Tibial artery (tissue), 4 donors: Measurements from ENCODE around the gene DHX35.

ENCODE experiments used
- DNase-seq, 2 donors: peaks; one replicate each; pipeline ENCODE4 v3.0.0-alpha.2; 2019
- H3K27ac ChIP-seq, 2 donors: fragments of 200-600 bp; sonication (generic) in 1 of 2; 1 replicate in 1 of 2; 2 replicates in 1 of 2; pipeline ENCODE4 v1.5.1; 2018 to 2019; ENCODE audit warnings: mild to moderate bottlenecking in 1 of 2
- H3K27me3 ChIP-seq, 2 donors: fragments of 200-600 bp; sonication (generic) in 1 of 2; one replicate each; pipeline versions ENCODE4 v1.5.1 to v1.6.0; 2016 to 2019
- H3K36me3 ChIP-seq, 3 donors: fragments of 200-600 bp; sonication (generic) in 2 of 3; one replicate each; pipeline ENCODE4 v1.5.1; 2016 to 2019; ENCODE audit warnings: mild to moderate bottlenecking in 2 of 3
- H3K4me1 ChIP-seq, 4 donors: fragments of 200-600 bp; sonication (generic) in 2 of 4; 1 replicate in 3 of 4; 2 replicates in 1 of 4; pipeline ENCODE4 v1.5.1; 2016 to 2019
- H3K4me3 ChIP-seq, 2 donors: fragments of 200-600 bp; sonication (generic) in 1 of 2; 1 replicate in 1 of 2; 2 replicates in 1 of 2; pipeline ENCODE4 v1.5.1; 2018 to 2019; ENCODE audit warnings: mild to moderate bottlenecking in 2 of 2
- H3K9me3 ChIP-seq, 3 donors: fragments of 200-600 bp; sonication (generic) in 1 of 3; one replicate each; pipeline ENCODE4 v1.5.1; 2016 to 2019
- intact Hi-C: fragments of 100-400 bp; cut with DNase I; formaldehyde crosslinking; loops from one replicate; pipeline ENCODE4 v1.15.0; 2023; ENCODE audit warnings: low total_unique reads
- TF ChIP-seq, protein P1 (sequence below), 2 experiments: fragments of 200-600 bp in 1 of 2; fragments of 450-650 bp in 1 of 2; IDR thresholded peaks; one replicate each; pipeline ENCODE4 v1.5.1; 2017 to 2019; ENCODE audit warnings: antibody characterized with exemption in 2 of 2, mild to moderate bottlenecking in 1 of 2, moderate library complexity in 1 of 2

The DHX35 gene

DNA sequence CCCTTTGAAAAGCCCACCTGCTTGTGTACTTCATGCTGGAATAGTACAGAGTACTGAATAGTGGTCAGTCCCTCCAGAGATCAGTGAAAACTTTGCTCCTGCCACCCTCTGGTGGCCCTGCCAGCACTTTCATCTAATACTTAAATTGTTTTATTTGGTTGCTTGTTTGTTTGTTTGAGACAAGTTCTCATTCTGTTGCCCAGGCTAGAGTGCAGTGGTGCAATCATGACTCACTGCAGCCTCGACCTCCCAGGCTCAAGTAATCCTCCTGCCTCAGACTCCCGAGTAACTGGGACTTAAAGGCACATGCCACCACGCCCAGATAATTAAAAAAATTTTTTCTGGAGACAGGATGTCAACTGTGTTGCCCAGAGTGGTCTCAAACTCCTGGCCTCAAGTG lies 26.9 kb upstream of the DHX35 start:
- Histone ChIP-seq H3K27ac (no peak overlapping the region), H3K4me1 (no peaks in the 10 kb centered on the region), H3K9me3 (no peaks in the 10 kb centered on the region), H3K36me3 (no peaks in the 10 kb centered on the region), H3K27me3 (no peaks in the 10 kb centered on the region), H3K4me3 (no peak overlapping the region)
- intact Hi-C loops, result no loop called here
- TF ChIP-seq, protein P1, sequence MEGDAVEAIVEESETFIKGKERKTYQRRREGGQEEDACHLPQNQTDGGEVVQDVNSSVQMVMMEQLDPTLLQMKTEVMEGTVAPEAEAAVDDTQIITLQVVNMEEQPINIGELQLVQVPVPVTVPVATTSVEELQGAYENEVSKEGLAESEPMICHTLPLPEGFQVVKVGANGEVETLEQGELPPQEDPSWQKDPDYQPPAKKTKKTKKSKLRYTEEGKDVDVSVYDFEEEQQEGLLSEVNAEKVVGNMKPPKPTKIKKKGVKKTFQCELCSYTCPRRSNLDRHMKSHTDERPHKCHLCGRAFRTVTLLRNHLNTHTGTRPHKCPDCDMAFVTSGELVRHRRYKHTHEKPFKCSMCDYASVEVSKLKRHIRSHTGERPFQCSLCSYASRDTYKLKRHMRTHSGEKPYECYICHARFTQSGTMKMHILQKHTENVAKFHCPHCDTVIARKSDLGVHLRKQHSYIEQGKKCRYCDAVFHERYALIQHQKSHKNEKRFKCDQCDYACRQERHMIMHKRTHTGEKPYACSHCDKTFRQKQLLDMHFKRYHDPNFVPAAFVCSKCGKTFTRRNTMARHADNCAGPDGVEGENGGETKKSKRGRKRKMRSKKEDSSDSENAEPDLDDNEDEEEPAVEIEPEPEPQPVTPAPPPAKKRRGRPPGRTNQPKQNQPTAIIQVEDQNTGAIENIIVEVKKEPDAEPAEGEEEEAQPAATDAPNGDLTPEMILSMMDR (IDR thresholded peaks at IDR 0.05), result no peak
- DNase-seq, result no peak

DNA sequence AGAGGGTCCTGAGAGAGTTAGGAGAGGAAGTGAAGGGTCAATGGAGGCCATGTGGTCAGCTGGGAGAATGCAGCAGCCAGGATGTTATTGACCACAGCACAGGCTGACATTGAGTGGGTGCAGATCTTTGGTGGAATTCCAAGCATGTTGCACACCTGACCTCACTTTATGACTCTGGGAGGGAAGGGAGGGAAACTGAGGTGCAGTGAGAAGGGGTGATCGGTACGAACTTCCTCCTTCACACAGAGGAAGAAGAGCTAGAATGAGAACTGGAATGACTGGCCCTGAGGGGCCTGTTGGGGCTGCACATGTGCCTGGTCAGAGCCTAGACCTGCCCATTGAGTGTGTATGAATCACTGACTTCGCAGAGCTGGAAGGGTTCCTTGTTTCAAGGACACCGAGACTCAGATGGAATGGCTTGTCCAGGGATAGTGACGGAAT lies 26.2 kb upstream of the DHX35 start:
- intact Hi-C loops, result no loop called here
- TF ChIP-seq, protein P1 (IDR thresholded peaks at IDR 0.05), result no peak
- no peaks in the 10 kb centered on the region for H3K27me3 ChIP-seq
- no peaks in the 10 kb centered on the region for H3K36me3 ChIP-seq
- no peak overlapping the region for H3K27ac ChIP-seq
- no peak for DNase-seq
- H3K4me1 ChIP-seq, result no peaks in the 10 kb centered on the region
- H3K9me3 ChIP-seq, result no peaks in the 10 kb centered on the region
- H3K4me3 ChIP-seq, result no peak overlapping the region

DNA sequence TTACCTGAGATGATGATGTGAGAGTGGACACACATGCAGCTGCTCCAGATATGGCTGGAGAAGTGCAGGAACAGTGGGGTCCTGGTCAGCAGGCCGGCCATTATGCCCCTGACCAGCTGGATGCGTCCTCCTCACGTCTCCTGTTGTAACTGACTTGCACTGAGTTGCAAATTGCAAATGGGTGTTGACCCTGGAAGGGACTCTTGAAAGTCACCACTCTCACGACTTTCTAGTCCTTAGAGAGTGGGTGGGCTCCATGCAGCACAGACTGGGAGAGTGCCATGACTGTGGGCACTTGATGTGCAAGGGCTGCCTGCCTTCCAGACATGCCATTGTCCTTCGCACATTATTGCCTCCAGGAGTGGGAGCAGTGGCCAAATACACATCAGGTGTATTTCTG lies 25.1 kb upstream of the DHX35 start:
- no peak for DNase-seq
- Histone ChIP-seq H3K27ac (no peak overlapping the region), H3K36me3 (no peaks in the 10 kb centered on the region), H3K9me3 (no peaks in the 10 kb centered on the region), H3K27me3 (no peaks in the 10 kb centered on the region), H3K4me3 (no peak overlapping the region), H3K4me1 (no peaks in the 10 kb centered on the region)
- TF ChIP-seq, protein P1 (IDR thresholded peaks at IDR 0.05), result no peak
- intact Hi-C loops, result no loop called here

DNA sequence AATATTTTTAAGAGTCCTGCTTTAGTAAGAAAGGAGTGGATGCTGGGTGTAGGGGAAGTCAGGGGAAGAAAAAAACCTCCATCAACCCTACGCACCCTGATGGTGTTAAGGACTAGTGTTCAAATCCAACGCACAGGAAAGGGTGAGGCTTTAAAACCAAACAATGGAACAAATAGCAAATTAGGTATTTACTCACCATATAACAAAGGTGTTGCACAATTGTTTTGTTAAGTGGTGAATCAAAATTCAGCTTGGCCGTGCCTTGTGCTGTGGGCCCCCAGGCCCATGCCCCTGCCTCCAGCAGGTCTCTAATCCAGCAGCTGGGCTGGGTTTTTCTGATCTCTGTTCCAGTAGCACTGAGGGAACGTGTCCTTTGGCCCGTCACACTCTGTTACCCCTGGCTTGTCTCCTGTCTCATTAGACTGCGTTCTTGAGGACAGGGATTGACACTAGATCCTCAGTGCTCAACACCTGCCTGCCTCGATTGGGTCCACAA lies 24.1 kb upstream of the DHX35 start:
- Histone ChIP-seq H3K9me3 (no peaks in the 10 kb centered on the region), H3K36me3 (no peaks in the 10 kb centered on the region), H3K27ac (no peak overlapping the region), H3K4me3 (no peak overlapping the region), H3K4me1 (no peaks in the 10 kb centered on the region), H3K27me3 (no peaks in the 10 kb centered on the region)
- intact Hi-C loops, result no loop called here
- TF ChIP-seq, protein P1 (IDR thresholded peaks at IDR 0.05), result no peak
- no peak for DNase-seq

DNA sequence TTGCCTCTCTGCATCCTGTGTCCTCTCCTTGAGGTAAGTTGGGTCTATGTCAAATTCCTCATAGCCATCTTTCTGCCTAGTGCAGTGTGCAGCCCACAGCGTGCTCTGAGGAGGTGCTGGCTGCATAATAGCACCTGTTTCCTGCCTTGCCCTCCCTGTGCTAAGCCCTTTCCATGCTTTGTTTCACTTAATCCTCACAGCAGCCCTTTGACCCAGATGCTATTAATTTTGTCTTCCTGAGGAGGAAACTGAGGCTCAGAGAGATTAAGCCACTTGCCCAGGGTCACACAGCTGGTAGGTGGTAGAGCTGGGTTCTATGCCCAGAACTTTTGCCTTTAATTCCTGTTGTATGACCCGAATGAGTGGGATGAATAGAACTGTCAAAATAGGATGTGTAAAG lies 22.5 kb upstream of the DHX35 start:
- TF ChIP-seq, protein P1 (IDR thresholded peaks at IDR 0.05), result no peak
- Histone ChIP-seq H3K9me3 (no peaks in the 10 kb centered on the region), H3K36me3 (no peaks in the 10 kb centered on the region), H3K4me1 (no peaks in the 10 kb centered on the region), H3K4me3 (no peak overlapping the region), H3K27ac (no peak overlapping the region), H3K27me3 (no peaks in the 10 kb centered on the region)
- DNase-seq, result no peak
- intact Hi-C loops, result no loop called here

DNA sequence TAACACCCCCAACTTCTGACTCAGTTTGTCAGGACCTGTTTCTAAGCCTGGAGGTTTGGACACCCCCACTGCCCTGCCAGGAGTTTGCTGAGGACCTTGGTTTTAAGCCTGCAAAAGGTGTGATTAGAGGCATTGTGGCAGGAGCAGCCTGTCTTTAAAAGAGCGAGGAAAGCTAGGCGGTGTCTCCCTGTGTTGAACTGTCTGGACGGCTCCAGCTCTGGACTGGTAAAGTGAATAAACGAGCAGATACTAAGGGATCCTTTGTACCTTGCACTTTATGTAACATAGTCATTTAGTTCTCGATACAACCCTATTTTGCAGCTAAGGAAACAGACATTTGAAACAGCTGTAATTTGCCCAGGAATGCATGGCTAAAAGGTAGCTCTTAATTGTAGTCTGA lies 21.5 kb upstream of the DHX35 start:
- intact Hi-C loops, result no loop called here
- TF ChIP-seq, protein P1 (IDR thresholded peaks at IDR 0.05), result no peak
- H3K9me3 ChIP-seq, result no peaks in the 10 kb centered on the region
- H3K36me3 ChIP-seq, result no peaks in the 10 kb centered on the region
- no peak overlapping the region for H3K27ac ChIP-seq
- no peak overlapping the region for H3K4me3 ChIP-seq
- DNase-seq, result no peak
- H3K4me1 ChIP-seq, result no peaks in the 10 kb centered on the region
- H3K27me3 ChIP-seq, result no peaks in the 10 kb centered on the region
